Measurements from ENCODE around the gene ALG9.

ALG9 gene

GRCh38 chr11:111765320-111765983, 105.9 kb downstream of the ALG9 start:
- no peak for DNase-seq (ENCODE audit: low read depth)

DNA sequence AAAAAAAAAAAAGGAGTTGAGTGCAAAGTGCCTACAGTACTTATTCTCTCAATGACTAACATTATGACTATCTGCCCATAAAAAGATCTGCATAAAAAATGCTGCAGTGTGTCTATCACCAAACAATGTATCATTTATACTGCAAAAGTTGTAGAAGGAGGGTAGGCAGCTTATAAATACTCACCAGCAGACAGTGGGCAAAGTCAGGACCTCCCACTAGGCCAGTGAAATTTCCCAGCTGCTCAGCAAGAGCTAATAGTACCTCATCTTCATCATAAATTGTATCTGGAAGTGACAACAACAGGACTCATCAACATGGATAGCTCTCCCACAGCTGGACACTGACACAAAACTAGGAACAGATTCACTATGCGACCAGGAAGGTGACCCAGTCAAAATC, 106.8 kb downstream of the ALG9 start:
- DNase-seq (ENCODE audit: low read depth) = no peak

DNA sequence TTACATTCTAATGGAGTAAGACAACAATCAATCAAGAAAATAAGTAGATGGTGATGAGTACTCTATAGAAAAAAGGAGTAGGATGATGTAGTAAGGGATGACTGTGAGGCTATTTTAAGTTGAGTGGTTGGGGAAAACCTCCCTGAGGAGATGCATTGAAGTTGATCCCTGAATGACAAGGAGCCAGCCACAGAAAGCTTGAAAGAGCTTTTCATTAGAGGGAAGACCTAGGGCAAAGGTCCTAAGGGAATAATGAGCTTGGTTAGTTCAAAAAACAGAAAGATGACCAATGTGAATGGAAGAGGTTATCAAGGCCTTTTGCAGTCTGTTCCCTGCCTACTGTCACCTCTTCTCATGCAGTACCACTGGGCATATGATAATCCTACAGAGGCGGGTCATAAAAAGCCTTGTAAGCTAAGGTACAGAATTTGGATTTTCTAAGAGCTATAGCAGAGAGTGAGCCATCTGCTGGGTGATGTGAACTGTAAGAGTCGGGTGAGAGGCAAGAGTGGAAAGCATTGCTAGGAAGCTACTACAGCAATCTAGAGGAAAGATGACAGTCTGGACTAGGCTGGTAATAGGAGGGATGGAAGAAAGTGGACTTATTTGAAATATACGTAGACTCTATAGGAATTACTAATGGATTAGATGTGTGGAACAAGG, 108.3 kb downstream of the ALG9 start:
- DNase-seq (ENCODE audit: low read depth) = no peak

- no peak for DNase-seq (ENCODE audit: low read depth)
Measured at GRCh38 chr11:111762526-111762925, 108.9 kb downstream of the ALG9 start.

- DNase-seq (ENCODE audit: low read depth) = no peak
Measured at GRCh38 chr11:111761036-111761435, 110.3 kb downstream of the ALG9 start.

DNA sequence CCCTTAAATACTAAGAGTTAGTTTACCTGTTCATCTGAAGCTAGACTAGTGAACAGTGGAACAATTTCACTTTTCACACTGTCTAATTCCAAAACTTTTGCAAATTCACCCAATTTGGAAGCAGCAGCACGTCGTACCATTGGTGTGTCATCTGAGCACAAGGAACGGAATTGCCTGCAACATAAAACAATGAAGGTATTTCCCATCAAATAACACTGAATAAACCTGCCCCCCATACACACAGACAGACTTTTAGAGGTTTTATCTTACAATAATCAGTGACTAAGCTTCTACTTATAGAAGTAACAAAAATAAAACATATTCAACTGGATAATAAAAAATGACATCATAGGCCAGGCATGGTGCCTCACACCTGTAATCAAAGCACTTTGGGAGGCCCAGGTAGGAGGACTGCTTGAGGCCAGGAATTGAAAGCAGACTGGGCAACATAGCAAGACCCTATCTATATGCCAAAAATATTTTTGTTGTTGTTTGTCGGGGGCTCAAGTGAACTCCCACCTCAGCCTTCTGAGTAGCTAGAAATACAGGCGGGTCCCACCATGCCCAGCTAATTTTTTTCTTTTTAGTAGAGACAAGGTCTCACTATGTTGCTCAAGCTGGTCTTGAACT, 111.5 kb downstream of the ALG9 start:
- no peak for DNase-seq (ENCODE audit: low read depth)

- DNase-seq (ENCODE audit: low read depth) = no peak
Measured at GRCh38 chr11:111759376-111759775, 112.0 kb downstream of the ALG9 start.

DNA sequence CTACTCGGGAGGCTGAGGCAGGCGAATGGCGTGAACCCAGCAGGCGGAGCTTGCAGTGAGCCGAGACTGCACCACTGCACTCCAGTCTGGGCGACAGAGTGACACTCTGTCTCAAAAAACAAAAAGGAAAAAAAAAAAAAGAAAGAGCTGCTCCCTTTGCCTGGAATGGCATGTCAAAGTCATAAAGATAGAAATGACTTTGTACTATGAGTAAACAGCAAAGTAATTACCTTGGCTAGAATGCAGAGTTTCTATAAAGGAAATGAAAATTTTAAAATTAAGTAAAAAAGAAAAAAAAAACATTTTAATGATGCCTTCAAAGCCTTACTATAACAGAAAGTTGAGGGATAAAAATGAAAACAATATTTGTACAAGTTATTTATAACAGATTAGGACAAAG, 115.3 kb downstream of the ALG9 start:
- DNase-seq (ENCODE audit: low read depth) = no peak

GRCh38 chr11:111749646-111750045, 121.7 kb downstream of the ALG9 start:
- no peak for DNase-seq (ENCODE audit: low read depth)

DNA sequence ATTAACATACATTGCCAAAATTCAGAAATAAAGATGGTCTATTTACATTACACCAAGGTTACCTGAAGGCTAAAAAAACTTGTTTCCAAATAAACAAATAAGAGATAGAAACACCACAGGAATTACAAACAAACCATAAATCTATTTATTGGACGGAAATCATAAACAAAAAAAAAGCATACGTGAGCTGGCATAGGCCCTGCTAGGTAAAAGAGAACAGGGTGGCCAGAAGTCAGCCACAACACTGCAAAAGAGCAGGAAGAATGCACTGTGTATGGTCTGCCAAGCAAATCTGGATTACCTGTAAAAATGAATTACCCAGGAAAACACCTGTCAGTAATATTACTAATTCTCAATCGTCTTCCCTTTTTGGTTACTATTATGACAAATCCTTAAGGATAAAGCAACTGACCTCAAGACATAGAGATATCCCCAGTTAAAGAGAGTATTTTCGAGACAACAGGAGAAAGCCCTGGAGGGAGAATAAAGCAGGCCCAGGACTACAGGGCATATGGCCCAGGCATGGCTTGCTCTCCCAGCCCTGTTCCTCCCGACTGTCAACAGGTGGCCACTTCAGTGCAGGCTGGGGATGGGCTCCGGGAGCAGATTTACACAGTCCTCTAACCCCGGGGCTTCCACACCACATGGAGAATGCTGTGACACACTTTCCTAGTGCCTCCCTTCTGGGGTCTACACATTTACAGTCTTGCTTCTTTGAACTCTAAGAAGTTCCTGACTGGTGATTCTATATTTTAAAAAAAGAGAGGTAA, 123.2 kb downstream of the ALG9 start:
- DNase-seq (ENCODE audit: low read depth) = no peak

- no peak for DNase-seq (ENCODE audit: low read depth)
Measured at GRCh38 chr11:111745719-111746504, 125.5 kb downstream of the ALG9 start.

GRCh38 chr11:111743700-111744099, 127.7 kb downstream of the ALG9 start:
- no peak for DNase-seq (ENCODE audit: low read depth)

- no peak for DNase-seq (ENCODE audit: low read depth)
Measured at GRCh38 chr11:111741751-111742150, 129.6 kb downstream of the ALG9 start.

- DNase-seq (ENCODE audit: low read depth) = no peak
Measured at GRCh38 chr11:111739299-111739698, 132.1 kb downstream of the ALG9 start.

DNA sequence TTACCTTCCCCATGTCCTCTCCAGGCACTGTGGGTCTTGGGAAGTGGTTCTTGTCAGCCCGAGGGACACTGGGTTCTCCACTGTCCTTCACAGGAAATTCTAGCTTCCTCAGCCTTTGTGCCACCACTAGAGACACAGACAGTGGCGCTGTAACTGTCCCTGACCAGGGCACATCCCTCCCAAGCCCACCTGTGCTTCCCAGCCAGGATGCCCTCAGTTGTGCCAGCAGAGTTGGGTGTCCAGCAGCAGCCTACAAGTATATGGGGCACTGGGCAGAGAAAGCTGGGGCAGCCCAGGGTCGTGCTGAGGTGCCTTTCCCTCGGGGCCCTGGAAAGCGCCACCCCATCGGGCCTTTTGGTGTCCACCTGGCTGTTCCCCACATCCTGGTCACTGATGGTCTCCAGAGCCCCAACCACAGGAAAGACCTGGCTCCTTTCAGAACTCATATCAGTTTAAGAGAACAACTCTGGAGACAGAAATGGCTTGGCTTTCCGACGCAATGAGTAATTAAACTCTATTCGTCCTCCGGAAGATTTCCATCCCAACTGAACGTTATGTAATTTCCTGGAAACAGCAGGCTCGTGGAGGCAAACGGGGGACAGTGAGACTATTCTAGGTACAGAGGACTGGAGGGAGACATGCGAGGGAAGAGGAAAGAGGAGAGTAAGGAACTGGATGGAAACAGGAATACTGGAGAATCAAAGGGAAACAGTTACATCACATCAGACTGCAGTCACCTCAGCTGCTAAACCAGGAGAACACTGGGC, 133.8 kb downstream of the ALG9 start:
- DNase-seq (ENCODE audit: low read depth) = no peak

DNA sequence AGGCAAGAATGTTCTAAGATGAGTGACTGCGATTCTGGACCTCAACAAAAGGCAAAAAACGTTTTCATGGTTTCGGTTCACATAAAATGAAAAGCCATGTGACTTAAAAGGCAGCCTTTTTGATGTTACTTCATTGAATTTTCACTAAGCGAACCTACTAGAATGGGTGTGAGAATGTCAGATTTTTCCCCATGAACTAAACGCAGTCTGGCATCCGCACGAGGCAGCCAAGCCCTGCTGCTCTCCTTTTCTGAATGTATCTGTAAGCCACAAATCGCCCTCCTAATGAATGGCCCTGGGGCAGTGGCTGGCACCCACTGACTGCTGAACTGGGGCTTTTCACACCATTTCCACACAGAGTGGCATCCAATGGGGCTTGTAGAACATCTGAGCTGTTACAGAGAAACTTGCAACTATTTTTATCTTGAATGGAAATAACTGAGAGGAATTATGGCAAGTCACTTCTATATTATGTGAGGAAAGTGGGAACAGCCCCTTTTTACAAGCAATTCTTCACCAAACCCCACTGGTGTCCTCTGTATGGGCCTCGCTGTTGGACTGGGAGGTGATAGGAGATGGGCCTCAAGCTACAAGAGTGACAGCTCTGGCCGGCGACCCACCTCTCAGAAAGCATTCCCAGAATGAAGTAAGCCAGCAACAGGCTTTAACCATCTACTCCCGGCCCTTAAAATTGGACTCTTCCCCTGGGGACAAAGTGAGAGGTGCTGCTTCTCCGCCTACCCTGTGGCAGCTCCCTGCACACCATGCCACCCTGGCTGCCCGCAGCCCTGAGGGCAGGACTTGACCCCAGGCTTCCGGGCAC, 134.5 kb downstream of the ALG9 start:
- DNase-seq (ENCODE audit: low read depth) = no peak

All from activated T-helper 9 cell treated with anti-CD3 and anti-CD28 coated beads, Interleukin-2, amount 50 U/mL, for 16 hours (primary cell).